HepG2 (cell line): Measurements from ENCODE around the gene KCNH6. TPM values are rescaled to one million over a fixed set of nuclear protein-coding genes. Genes with fewer than 3 reads are reported as not detected.
A peak's percentile ranks its signal among the peaks of the same experiment; 100 is the strongest.

Experiments used
- FOXA1 ChIP-seq, 2 experiments: fragments of 450-650 bp in 1 of 2; sonication (generic) in 1 of 2; formaldehyde crosslinking in 1 of 2; IDR thresholded peaks; 2 replicates each; pipeline versions ENCODE4 v1.4.0 to v1.6.1; 2016 to 2020; ENCODE audit warnings: missing genetic modification reagents in 1 of 2
- KIAA2018 ChIP-seq: sonication (generic); formaldehyde crosslinking; IDR thresholded peaks from 2 replicates; pipeline ENCODE4 v1.5.0; 2020; ENCODE audit warnings: mild to moderate bottlenecking, missing genetic modification reagents, borderline replicate concordance
- MIER3 ChIP-seq: IDR thresholded peaks from 2 replicates; pipeline ENCODE4 v1.6.1; 2016; ENCODE audit warnings: missing compliant biosample characterization, borderline replicate concordance
- PCBP1 ChIP-seq: fragments of 200-400 bp; formaldehyde crosslinking; IDR thresholded peaks from 2 replicates; pipeline ENCODE4 v1.6.1; 2017; ENCODE audit warnings: mild to moderate bottlenecking, low read depth, low read length, borderline replicate concordance
- RERE ChIP-seq: IDR thresholded peaks from 2 replicates; pipeline ENCODE4 v1.6.1; 2016; ENCODE audit warnings: low read depth, missing genetic modification reagents, missing compliant biosample characterization
- ZFP1 ChIP-seq: IDR thresholded peaks from 2 replicates; pipeline ENCODE4 v1.6.1; 2016
- ZNF124 ChIP-seq: sonication (generic); formaldehyde crosslinking; IDR thresholded peaks from 2 replicates; pipeline ENCODE4 v1.4.0; 2020; ENCODE audit warnings: missing genetic modification reagents
- ZNF3 ChIP-seq: IDR thresholded peaks from 2 replicates; pipeline ENCODE4 v1.7.0; 2017; ENCODE audit warnings: inconsistent platforms
- ZNF333 ChIP-seq: sonication (generic); formaldehyde crosslinking; IDR thresholded peaks from 2 replicates; pipeline ENCODE4 v1.4.0; 2020; ENCODE audit warnings: mild to moderate bottlenecking, missing genetic modification reagents, borderline replicate concordance
- ZNF496 ChIP-seq: sonication (generic); formaldehyde crosslinking; IDR thresholded peaks from 2 replicates; pipeline ENCODE4 v1.8.1; 2023; ENCODE audit warnings: mild to moderate bottlenecking, moderate library complexity, missing genetic modification reagents; ENCODE audit not compliant: insufficient replicate concordance
- ZNF503 ChIP-seq: sonication (generic); formaldehyde crosslinking; IDR thresholded peaks from 2 replicates; pipeline ENCODE4 v1.4.0; 2020; ENCODE audit warnings: missing genetic modification reagents
- ZNF547 ChIP-seq: sonication (generic); formaldehyde crosslinking; IDR thresholded peaks from 2 replicates; pipeline ENCODE4 v1.5.1; 2020; ENCODE audit warnings: mild to moderate bottlenecking, missing genetic modification reagents
- ZNF674 ChIP-seq: sonication (generic); formaldehyde crosslinking; IDR thresholded peaks from 2 replicates; pipeline ENCODE4 v1.5.0; 2020; ENCODE audit warnings: low read depth, mild to moderate bottlenecking, missing genetic modification reagents
- ZNF768 ChIP-seq: sonication (generic); formaldehyde crosslinking; IDR thresholded peaks from 2 replicates; pipeline ENCODE4 v1.4.0; 2020; ENCODE audit warnings: missing genetic modification reagents
- polyA plus RNA-seq, 8 experiments: library from polyadenylated mRNA; depleted of rRNA in 3 of 8; stranded (reverse) in 7 of 8; unstranded in 1 of 8; fragments of >200 nt; fragmentation: Illumina TruSeq in 4 of 8; extraction: Trizol in 4 of 8; gene quantifications; 2 replicates each; pipeline versions ENCODE4 v1.2.1 to v1.2.3, GENCODE V29; 2011 to 2016; ENCODE audit warnings: low read depth in 4 of 8, missing spikeins in 1 of 8, mixed read lengths in 1 of 8; ENCODE audit not compliant: insufficient read depth in 1 of 8
- total RNA-seq, 5 experiments: library from RNA; depleted of rRNA; stranded (reverse); fragments of >200 nt; fragmentation: Illumina TruSeq; extraction: Trizol; gene quantifications; 2 replicates each; pipeline ENCODE4 v1.2.3, GENCODE V29; 2016; ENCODE audit warnings: low read depth in 1 of 5

The KCNH6 gene
- total and polyA plus RNA-seq, 2 of the 13 experiments (the other 11 are each of a cell fraction or from before 2014, with no cell fraction given): 0.05 to 0.18 TPM

GRCh38 chr17:63578027-63578768 is 55.0 kb downstream of the KCNH6 start (continued):
- TF ChIP-seq KIAA2018 (CRISPR knock-in tag): no peak
- TF ChIP-seq ZNF674 (CRISPR knock-in tag): no peak
- TF ChIP-seq ZNF547 (CRISPR knock-in tag): peak; percentile 86
- peak; percentile 89 for TF ChIP-seq FOXA1 (IDR thresholded peaks at IDR 0.05)
- TF ChIP-seq FOXA1 (CRISPR knock-in tag; IDR thresholded peaks at IDR 0.05): peak; percentile 92
- no peak for TF ChIP-seq ZNF333 (CRISPR knock-in tag)
- TF ChIP-seq ZNF124 (CRISPR knock-in tag): peak; percentile 93
- no peak for TF ChIP-seq PCBP1
- TF ChIP-seq ZNF503 (CRISPR knock-in tag): peak; percentile 67
- peak; percentile 87 for TF ChIP-seq ZNF768 (CRISPR knock-in tag)
- no peak for TF ChIP-seq ZNF496
- peak; percentile 95 for TF ChIP-seq ZNF3 (CRISPR knock-in tag)
- TF ChIP-seq RERE (CRISPR knock-in tag): peak; percentile 66
- TF ChIP-seq ZFP1: peak; percentile 91
- TF ChIP-seq MIER3 (CRISPR knock-in tag): peak; percentile 89
